HG02623 (cell line): ENCODE measurements around the gene SYTL3.

Source experiments
- ATAC-seq: cut with Tn5 transposase; IDR thresholded peaks from one replicate; pipeline ENCODE4 v1.9.1; 2021; ENCODE audit warnings: moderate library complexity; ENCODE audit not compliant: unreplicated experiment

The SYTL3 gene

DNA sequence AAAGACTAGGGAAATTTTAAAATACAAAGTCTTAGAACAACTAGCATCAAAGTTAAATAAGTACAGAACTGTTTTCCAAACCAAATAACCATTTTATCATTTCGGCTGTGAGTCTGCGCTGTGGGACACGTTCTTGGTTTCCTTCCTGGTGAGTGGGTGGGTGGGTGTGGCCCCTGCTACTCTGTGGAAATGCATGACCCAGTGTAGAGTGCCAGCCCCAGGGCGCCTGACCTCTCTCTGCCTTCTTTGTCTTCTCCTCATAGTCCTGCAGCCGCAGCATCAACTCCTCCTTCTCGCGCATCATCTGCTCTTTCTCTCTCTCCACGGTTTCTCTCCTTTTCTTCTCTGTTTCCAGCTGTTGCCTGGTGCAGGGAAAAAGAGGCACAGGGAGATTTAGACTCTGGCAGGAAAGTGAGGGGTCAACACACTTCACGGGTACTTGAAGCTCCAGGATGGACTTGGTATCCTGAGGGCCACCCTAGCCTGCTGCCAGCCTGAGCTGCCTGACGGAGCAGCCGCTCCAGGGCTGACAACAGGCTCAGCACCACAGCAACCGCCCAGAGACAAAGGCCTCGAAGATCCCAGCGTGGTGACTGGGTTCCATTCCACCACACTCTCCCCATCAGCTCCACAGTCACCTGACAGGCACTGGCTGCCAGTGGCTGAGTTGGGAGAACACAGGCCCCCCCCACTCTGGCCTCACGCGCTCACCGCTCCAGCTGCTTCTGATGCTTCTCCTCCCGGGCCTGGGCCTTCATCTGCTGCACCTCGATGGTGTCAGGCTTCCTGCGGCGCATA lies 120.9 kb downstream of the SYTL3 start:
- ATAC-seq = no peak

DNA sequence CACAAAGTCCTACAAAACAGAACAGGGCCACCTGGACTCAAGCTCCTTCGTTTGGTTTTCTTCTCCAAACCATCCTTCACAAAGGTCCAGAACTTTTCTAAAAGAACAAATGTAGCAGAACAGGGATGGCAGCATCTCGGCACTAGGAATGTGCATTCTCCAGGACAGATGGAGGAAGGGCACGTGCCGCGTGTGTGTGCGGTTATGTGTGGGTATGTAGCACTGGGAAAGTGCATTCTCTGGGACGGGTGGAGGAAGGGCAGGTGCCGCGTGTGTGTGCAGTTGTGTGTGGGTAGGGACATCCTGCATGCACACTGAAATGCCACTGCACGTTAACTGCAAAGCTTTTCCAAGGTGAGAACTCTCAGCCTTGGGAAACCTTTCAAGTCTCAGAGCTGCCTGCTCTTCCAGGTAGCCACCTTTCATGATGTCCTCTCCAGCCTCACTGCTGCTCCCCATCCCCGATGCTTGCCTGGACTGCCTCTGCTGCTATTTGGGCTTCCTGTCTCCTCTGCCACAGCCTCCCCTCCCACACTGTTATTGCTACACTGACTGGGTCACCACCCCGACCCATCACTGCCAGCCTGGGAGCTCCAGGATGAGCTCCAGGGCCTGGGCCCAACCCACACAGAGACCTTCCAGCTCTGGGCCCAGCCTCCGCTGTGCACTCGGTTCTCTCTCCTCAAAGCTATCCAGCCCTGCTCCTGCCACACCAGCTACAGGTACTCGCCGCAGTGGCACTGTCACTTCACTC lies 121.7 kb downstream of the SYTL3 start:
- no peak for ATAC-seq

GRCh38 chr6:158772172-158772571 lies 122.3 kb downstream of the SYTL3 start:
- ATAC-seq = no peak

DNA sequence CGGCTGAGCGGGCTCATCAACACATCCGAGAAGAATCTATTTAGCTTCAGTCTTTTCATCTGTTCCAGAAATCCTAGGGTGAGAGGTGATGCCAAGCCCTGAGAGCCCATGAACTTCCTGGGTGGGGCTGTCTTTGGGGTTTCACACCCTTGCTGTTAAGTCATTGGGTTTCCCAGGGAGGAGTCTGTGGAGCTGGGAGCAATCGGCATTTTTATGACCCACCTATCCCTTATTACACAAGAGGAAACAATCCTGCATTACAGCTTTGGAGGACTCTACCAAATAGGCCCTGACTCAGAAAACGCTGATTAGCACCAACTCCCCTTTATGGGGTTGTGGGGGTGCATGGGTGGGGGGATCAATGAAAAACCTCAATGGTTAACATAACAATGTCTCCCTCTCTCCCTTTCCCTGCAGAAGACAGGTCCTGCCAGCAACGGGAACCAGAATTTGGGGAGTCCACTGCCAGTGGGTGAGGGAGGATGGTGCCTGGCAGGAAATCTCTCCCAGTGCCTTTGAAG lies 123.1 kb downstream of the SYTL3 start:
- ATAC-seq = no peak

- ATAC-seq = no peak
Observed at GRCh38 chr6:158773581-158774449, 124.0 kb downstream of the SYTL3 start.

- ATAC-seq = no peak
Observed at GRCh38 chr6:158774717-158775449, 125.0 kb downstream of the SYTL3 start.

DNA sequence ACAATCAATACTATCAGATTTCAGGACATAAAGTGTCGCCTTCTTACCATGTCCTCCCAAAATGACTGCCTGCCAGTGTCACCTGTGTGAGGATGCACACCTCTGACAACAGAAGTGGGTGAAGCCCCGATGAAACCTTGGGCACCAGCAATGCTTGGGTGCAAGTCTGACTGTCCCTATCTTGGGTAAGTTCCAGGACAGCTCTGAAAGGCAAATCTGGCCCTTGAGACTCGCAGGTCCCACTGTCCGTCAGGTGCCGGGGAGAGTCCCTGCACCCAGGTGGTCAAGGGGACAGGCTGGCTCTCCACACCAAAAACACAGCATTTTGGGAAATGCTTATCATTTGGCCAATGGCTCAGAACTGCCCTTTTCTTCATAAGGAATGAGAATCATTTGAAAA lies 126.0 kb downstream of the SYTL3 start:
- ATAC-seq = no peak

DNA sequence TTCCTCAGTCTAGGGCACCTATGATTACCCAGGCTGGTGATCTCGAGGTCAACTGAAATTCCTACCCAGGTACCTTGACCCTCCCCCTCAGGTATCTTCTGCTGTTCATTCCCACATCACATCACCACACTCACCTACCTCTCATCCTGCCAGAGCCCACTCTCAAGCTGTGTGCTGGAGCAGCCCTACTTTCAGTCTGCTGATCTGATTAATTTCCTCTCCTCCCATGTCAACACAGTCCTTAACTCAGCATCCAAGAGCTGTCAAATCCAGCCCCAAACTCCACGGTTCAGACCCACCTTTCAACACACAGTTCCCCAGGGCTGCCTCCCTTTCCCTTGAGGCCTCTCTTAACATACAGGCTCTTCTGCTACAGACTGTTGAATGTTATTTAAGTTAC lies 126.9 kb downstream of the SYTL3 start:
- no peak for ATAC-seq

DNA sequence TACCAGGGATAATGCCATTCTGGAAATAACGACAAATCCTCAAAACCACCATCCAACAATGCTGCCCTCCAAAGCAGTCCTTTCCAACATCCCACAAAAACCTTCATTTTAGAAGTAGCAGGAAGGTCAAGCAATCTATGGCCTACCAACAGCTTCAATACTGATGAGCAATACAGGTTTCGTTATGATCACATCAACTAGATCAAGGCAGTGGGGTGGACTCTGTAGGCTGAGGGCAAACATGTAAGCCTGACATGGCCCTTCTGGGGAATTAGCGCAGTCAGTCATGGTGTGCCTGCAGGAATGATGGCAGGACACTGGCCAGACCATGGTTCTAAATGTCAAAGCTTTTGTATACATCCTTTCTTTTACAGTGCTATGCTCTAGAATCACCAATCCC lies 127.7 kb downstream of the SYTL3 start:
- no peak for ATAC-seq

DNA sequence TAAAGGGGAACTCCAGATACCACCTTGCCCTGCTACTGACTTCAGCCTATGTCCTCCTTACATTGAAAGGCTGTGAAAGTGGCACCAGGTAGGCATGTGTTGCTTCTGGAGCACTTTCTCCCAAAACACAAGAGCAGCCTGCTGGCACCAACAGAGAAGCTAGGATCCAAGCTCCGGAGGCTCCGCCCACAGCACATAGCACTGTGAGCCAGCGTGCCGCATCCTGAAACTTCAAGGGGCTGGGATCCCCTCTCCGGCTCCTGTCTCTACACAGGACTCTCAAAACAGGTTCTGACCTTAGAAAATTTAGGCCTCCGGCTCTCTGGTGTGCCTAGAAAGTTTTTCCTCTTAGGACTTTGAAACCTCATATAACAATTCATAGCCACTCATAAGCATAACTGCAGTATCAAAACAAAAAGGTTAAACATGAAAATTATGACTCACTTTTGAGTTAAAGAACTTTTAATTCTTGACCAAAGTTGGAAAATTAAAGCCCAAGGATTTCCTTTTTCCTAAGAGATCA lies 128.2 kb downstream of the SYTL3 start:
- no peak for ATAC-seq

- no peak for ATAC-seq
Observed at GRCh38 chr6:158780246-158780884, 130.5 kb downstream of the SYTL3 start.

GRCh38 chr6:158780988-158781691 lies 131.3 kb downstream of the SYTL3 start:
- ATAC-seq = no peak

DNA sequence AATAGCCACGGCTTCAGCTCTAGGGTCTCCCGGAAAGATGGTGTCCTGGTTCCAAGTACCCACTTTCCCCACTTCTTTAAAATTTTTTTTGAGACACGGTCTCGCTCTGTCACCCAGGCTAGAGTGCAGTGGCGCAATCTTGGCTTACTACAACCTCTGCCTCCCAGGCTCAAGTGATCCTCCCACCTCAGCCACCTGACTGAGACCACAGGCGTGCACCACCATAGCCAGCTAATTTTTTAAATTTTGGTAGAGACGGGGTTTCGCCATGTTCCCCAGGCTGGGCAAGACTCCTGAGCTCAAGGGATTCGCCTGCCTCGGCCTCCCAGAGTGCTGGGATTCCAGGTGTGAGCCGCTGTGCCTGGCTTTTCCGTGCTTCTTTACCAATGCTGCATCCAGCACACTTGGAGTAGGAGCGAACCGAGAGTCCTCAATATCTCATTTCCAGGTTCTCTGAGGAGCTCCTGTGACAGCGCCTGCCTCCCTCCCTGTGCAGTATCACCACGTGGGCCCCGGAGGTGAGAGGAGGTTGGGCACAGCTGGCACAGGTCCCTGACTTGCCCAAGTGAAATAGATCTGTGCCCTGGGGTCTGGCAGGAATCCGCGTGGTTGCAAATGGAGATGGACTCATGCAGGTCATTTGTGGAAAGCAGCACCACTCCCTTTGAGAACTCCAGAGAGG lies 132.0 kb downstream of the SYTL3 start:
- ATAC-seq = no peak

- ATAC-seq = no peak
Observed at GRCh38 chr6:158782432-158783166, 132.7 kb downstream of the SYTL3 start.

GRCh38 chr6:158783167-158783450 lies 133.3 kb downstream of the SYTL3 start:
- ATAC-seq = no peak

DNA sequence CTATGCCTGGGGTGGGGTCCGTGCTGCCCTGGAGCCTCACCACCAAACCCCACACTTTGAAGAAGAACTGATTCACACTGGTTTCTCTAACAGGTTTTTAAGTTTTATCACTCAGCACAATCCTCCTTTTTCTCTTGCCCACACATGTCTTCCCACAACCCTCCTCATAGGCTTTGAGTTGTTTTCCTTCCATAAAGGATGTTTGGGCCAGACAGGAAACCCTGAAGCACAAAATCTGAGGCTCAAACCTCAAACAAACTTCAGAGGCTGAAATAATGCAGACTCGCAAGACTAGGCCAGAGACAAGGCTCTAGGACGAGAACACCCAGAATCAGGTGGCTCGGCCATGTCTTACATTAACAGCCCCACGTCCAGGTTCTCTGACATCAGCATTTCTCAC lies 134.0 kb downstream of the SYTL3 start:
- ATAC-seq = no peak

GRCh38 chr6:158784505-158784904 lies 134.7 kb downstream of the SYTL3 start:
- no peak for ATAC-seq

GRCh38 chr6:158785036-158785435 lies 135.2 kb downstream of the SYTL3 start:
- no peak for ATAC-seq
